Neutrophil (primary cell): ENCODE results near the gene ITFG1.

ENCODE experiments used
- H3K27ac ChIP-seq: fragments of 200-600 bp; sonication (generic); 2 replicates; pipeline ENCODE4 v1.5.1; 2016; ENCODE audit warnings: mild to moderate bottlenecking, moderate library complexity
- H3K27me3 ChIP-seq: fragments of 200-600 bp; sonication (generic); 2 replicates; pipeline ENCODE4 v1.6.0; 2016; ENCODE audit warnings: mild to moderate bottlenecking
- H3K36me3 ChIP-seq: fragments of 200-600 bp; sonication (generic); 2 replicates; pipeline ENCODE4 v1.5.1; 2017
- H3K4me1 ChIP-seq, 2 experiments: fragments of 200-600 bp in 1 of 2; sonication (generic) in 1 of 2; 1 replicate in 1 of 2; 2 replicates in 1 of 2; pipeline versions ENCODE4 v1.5.1 to v1.6.1; 2013 to 2016; ENCODE audit warnings: low read depth in 1 of 2, low read length in 1 of 2, mild to moderate bottlenecking in 1 of 2, moderate library complexity in 1 of 2; ENCODE audit not compliant: control insufficient read depth in 1 of 2, insufficient read depth in 1 of 2
- H3K4me3 ChIP-seq, 2 experiments: fragments of 200-600 bp in 1 of 2; sonication (generic) in 1 of 2; 1 replicate in 1 of 2; 2 replicates in 1 of 2; pipeline ENCODE4 v1.5.1; 2013 to 2016; ENCODE audit warnings: low read depth in 1 of 2, low read length in 1 of 2, mild to moderate bottlenecking in 1 of 2, moderate library complexity in 1 of 2
- H3K9me3 ChIP-seq: fragments of 200-600 bp; sonication (generic); 2 replicates; pipeline ENCODE4 v1.5.1; 2016
- CTCF ChIP-seq: fragments of 200-600 bp; sonication (generic); IDR thresholded peaks from 2 replicates; pipeline ENCODE4 v1.5.1; 2016; ENCODE audit warnings: antibody characterized with exemption

The ITFG1 gene

GRCh38 chr16:47262938-47263337 lies 197.9 kb downstream of the ITFG1 start:
- TF ChIP-seq CTCF: no peak
- Histone ChIP-seq H3K27me3 (no peaks in the 10 kb centered on the region), H3K36me3 (peaks cover 8% of the 10 kb centered on the region), H3K4me1 (no peaks in the 10 kb centered on the region), H3K27ac (no peak overlapping the region), H3K4me3 (no peak overlapping the region), H3K9me3 (no peaks in the 10 kb centered on the region)

GRCh38 chr16:47260503-47260902 lies 200.4 kb downstream of the ITFG1 start:
- Histone ChIP-seq H3K9me3 (no peaks in the 10 kb centered on the region), H3K27me3 (no peaks in the 10 kb centered on the region), H3K27ac (no peak overlapping the region), H3K4me1 (no peaks in the 10 kb centered on the region), H3K4me3 (no peak overlapping the region), H3K36me3 (peaks cover 23% of the 10 kb centered on the region)
- TF ChIP-seq CTCF: no peak

GRCh38 chr16:47258874-47259461 lies 201.9 kb downstream of the ITFG1 start:
- no peak for TF ChIP-seq CTCF
- Histone ChIP-seq H3K36me3 (peaks cover 24% of the 10 kb centered on the region), H3K27ac (no peak overlapping the region), H3K4me1 (no peaks in the 10 kb centered on the region), H3K4me3 (no peak overlapping the region), H3K27me3 (no peaks in the 10 kb centered on the region), H3K9me3 (no peaks in the 10 kb centered on the region)

GRCh38 chr16:47254756-47255155 lies 206.1 kb downstream of the ITFG1 start:
- Histone ChIP-seq H3K36me3 (peaks cover 17% of the 10 kb centered on the region), H3K27me3 (no peaks in the 10 kb centered on the region), H3K4me1 (no peaks in the 10 kb centered on the region), H3K4me3 (no peak overlapping the region), H3K9me3 (no peaks in the 10 kb centered on the region), H3K27ac (no peak overlapping the region)
- TF ChIP-seq CTCF: no peak

- Histone ChIP-seq H3K4me3 (no peak overlapping the region), H3K4me1 (no peaks in the 10 kb centered on the region)
Measured at GRCh38 chr16:47250983-47251382, 209.9 kb downstream of the ITFG1 start.

More at GRCh38 chr16:47250983-47251382, 209.9 kb downstream of the ITFG1 start:
- no peak for TF ChIP-seq CTCF
- Histone ChIP-seq H3K27me3 (no peaks in the 10 kb centered on the region), H3K36me3 (peaks cover 13% of the 10 kb centered on the region), H3K27ac (no peak overlapping the region), H3K9me3 (no peaks in the 10 kb centered on the region)
